Neural cell (in vitro differentiated cells): Measurements from ENCODE around the gene KPNA1.

ENCODE experiments used
- EP300 ChIP-seq: fragments of 450-650 bp; conservative IDR thresholded peaks from 2 replicates; pipeline ENCODE4 v1.6.1; 2014; ENCODE audit warnings: antibody characterized with exemption, mild to moderate bottlenecking, moderate library complexity; ENCODE audit not compliant: poor library complexity, severe bottlenecking
- EZH2 ChIP-seq: fragments of 200-600, 300-800 bp; shearing (Covaris generic), sonication (generic); IDR thresholded peaks from 2 replicates; pipeline ENCODE4 v1.6.1; 2014; ENCODE audit warnings: antibody characterized with exemption, low read length, borderline replicate concordance, mild to moderate bottlenecking; ENCODE audit not compliant: insufficient read depth, poor library complexity, severe bottlenecking
- POLR2AphosphoS5 ChIP-seq: IDR thresholded peaks from 2 replicates; pipeline ENCODE4 v1.6.1; 2012
- RAD21 ChIP-seq: fragments of 450-650 bp; conservative IDR thresholded peaks from 2 replicates; pipeline ENCODE4 v1.6.1; 2014; ENCODE audit warnings: antibody characterized with exemption, mild to moderate bottlenecking, moderate library complexity
- SMC3 ChIP-seq: fragments of 450-650 bp; conservative IDR thresholded peaks from 2 replicates; pipeline ENCODE4 v1.6.1; 2014; ENCODE audit warnings: antibody characterized with exemption, mild to moderate bottlenecking, moderate library complexity; ENCODE audit not compliant: poor library complexity
- TAF1 ChIP-seq: IDR thresholded peaks from 2 replicates; pipeline ENCODE4 v1.6.1; 2012; ENCODE audit warnings: low read depth
- TF ChIP-seq, protein P1 (sequence below): fragments of 450-650 bp; IDR thresholded peaks from 2 replicates; pipeline ENCODE4 v1.5.1; 2014; ENCODE audit warnings: antibody characterized with exemption, mild to moderate bottlenecking, moderate library complexity; ENCODE audit not compliant: poor library complexity, severe bottlenecking
- TF ChIP-seq, protein P2 (sequence below): IDR thresholded peaks from 2 replicates; pipeline ENCODE4 v1.6.1; 2012; ENCODE audit warnings: borderline replicate concordance

DNA sequence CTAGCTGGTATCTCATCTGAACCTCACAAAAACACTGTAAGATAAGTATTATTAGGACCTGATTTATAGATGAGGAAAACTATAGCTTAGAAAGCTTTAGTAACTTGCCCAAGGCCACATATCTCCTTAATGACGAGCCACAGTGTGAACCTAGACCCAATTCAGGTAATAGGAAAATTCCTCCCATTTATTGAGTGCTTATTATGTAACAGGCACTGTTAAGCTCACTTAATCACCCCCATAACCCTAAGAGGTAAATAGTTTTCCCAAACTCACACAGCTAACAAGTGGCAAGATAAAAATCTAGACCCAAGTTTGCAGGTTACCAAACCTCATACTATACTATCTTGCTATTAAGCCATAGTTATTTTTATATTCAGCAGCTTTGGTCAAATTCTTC is 106.8 kb downstream of the KPNA1 start:
- no peak for TF ChIP-seq TAF1
- TF ChIP-seq, protein P1, sequence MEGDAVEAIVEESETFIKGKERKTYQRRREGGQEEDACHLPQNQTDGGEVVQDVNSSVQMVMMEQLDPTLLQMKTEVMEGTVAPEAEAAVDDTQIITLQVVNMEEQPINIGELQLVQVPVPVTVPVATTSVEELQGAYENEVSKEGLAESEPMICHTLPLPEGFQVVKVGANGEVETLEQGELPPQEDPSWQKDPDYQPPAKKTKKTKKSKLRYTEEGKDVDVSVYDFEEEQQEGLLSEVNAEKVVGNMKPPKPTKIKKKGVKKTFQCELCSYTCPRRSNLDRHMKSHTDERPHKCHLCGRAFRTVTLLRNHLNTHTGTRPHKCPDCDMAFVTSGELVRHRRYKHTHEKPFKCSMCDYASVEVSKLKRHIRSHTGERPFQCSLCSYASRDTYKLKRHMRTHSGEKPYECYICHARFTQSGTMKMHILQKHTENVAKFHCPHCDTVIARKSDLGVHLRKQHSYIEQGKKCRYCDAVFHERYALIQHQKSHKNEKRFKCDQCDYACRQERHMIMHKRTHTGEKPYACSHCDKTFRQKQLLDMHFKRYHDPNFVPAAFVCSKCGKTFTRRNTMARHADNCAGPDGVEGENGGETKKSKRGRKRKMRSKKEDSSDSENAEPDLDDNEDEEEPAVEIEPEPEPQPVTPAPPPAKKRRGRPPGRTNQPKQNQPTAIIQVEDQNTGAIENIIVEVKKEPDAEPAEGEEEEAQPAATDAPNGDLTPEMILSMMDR = no peak
- TF ChIP-seq EP300 = no peak
- TF ChIP-seq, protein P2, sequence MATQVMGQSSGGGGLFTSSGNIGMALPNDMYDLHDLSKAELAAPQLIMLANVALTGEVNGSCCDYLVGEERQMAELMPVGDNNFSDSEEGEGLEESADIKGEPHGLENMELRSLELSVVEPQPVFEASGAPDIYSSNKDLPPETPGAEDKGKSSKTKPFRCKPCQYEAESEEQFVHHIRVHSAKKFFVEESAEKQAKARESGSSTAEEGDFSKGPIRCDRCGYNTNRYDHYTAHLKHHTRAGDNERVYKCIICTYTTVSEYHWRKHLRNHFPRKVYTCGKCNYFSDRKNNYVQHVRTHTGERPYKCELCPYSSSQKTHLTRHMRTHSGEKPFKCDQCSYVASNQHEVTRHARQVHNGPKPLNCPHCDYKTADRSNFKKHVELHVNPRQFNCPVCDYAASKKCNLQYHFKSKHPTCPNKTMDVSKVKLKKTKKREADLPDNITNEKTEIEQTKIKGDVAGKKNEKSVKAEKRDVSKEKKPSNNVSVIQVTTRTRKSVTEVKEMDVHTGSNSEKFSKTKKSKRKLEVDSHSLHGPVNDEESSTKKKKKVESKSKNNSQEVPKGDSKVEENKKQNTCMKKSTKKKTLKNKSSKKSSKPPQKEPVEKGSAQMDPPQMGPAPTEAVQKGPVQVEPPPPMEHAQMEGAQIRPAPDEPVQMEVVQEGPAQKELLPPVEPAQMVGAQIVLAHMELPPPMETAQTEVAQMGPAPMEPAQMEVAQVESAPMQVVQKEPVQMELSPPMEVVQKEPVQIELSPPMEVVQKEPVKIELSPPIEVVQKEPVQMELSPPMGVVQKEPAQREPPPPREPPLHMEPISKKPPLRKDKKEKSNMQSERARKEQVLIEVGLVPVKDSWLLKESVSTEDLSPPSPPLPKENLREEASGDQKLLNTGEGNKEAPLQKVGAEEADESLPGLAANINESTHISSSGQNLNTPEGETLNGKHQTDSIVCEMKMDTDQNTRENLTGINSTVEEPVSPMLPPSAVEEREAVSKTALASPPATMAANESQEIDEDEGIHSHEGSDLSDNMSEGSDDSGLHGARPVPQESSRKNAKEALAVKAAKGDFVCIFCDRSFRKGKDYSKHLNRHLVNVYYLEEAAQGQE = no peak
- TF ChIP-seq SMC3 = no peak
- no peak for TF ChIP-seq POLR2AphosphoS5
- TF ChIP-seq RAD21 = no peak
- TF ChIP-seq EZH2 = no peak
